Neuronal stem cell (in vitro differentiated cells): ENCODE results near the gene ATP9B.

Source experiments
- DNase-seq: peaks from one replicate; pipeline ENCODE4 v3.0.0-alpha.2; 2013; ENCODE audit warnings: low spot score
- H2AFZ ChIP-seq: one replicate; pipeline ENCODE4 v1.6.1; 2013; ENCODE audit warnings: mild to moderate bottlenecking, low read length, inconsistent platforms
- H2AK5ac ChIP-seq: 2 replicates; pipeline ENCODE4 v1.6.1; 2013; ENCODE audit warnings: low read depth, mild to moderate bottlenecking, inconsistent platforms, low read length, moderate library complexity, mixed read lengths
- H2BK120ac ChIP-seq: 2 replicates; pipeline ENCODE4 v1.6.1; 2013; ENCODE audit warnings: low read depth, mild to moderate bottlenecking, inconsistent platforms, low read length, moderate library complexity, mixed read lengths
- H2BK12ac ChIP-seq: one replicate; pipeline ENCODE4 v1.6.1; 2013; ENCODE audit warnings: low read length, inconsistent platforms
- H2BK15ac ChIP-seq: 2 replicates; pipeline ENCODE4 v1.6.1; 2013; ENCODE audit warnings: mild to moderate bottlenecking, low read length, inconsistent platforms, mixed read lengths
- H2BK5ac ChIP-seq: one replicate; pipeline ENCODE4 v1.6.1; 2013; ENCODE audit warnings: inconsistent platforms, mild to moderate bottlenecking, low read length, moderate library complexity
- H3K14ac ChIP-seq: one replicate; pipeline ENCODE4 v1.6.1; 2013; ENCODE audit warnings: low read length, inconsistent platforms
- H3K18ac ChIP-seq: 2 replicates; pipeline ENCODE4 v1.6.1; 2013; ENCODE audit warnings: low read length, inconsistent platforms
- H3K23ac ChIP-seq: 2 replicates; pipeline ENCODE4 v1.6.1; 2013; ENCODE audit warnings: low read depth, mild to moderate bottlenecking, mixed read lengths, low read length, inconsistent platforms; ENCODE audit not compliant: poor library complexity
- H3K27ac ChIP-seq: replicated peaks from 3 replicates; pipeline ENCODE4 v1.5.1; 2013; ENCODE audit warnings: low read length, inconsistent platforms
- H3K27me3 ChIP-seq, 3 experiments: 2 replicates each; pipeline ENCODE4 v1.6.1; 2013; ENCODE audit warnings: low read length in 3 of 3, mild to moderate bottlenecking in 2 of 3, inconsistent platforms in 1 of 3, low read depth in 1 of 3, mixed read lengths in 1 of 3, moderate library complexity in 1 of 3; ENCODE audit not compliant: control insufficient read depth in 3 of 3, insufficient read depth in 3 of 3
- H3K36me3 ChIP-seq, 2 donors: replicated peaks in 1 of 2; 2 replicates each; pipeline ENCODE4 v1.6.1; 2013; ENCODE audit warnings: low read length in 2 of 2; ENCODE audit not compliant: control insufficient read depth in 2 of 2, insufficient read depth in 2 of 2
- H3K4ac ChIP-seq: 2 replicates; pipeline ENCODE4 v1.6.1; 2013; ENCODE audit warnings: inconsistent platforms, mild to moderate bottlenecking, low read length, moderate library complexity
- H3K4me1 ChIP-seq, 2 donors: 1 replicate in 1 of 2; 2 replicates in 1 of 2; pipeline ENCODE4 v1.6.1; 2013; ENCODE audit warnings: low read length in 2 of 2, low read depth in 1 of 2; ENCODE audit not compliant: control insufficient read depth in 2 of 2, insufficient read depth in 1 of 2
- H3K4me2 ChIP-seq: one replicate; pipeline ENCODE4 v1.6.1; 2013; ENCODE audit warnings: mild to moderate bottlenecking, low read length, inconsistent platforms; ENCODE audit not compliant: insufficient read depth, poor library complexity, severe bottlenecking
- H3K4me3 ChIP-seq, 2 donors: 2 replicates each; pipeline ENCODE4 v1.5.1; 2013; ENCODE audit warnings: low read length in 2 of 2, mild to moderate bottlenecking in 2 of 2, inconsistent platforms in 1 of 2, moderate library complexity in 1 of 2
- H3K79me1 ChIP-seq: one replicate; pipeline ENCODE4 v1.6.1; 2013; ENCODE audit warnings: low read depth, mild to moderate bottlenecking, inconsistent platforms, low read length, moderate library complexity
- H3K9ac ChIP-seq: one replicate; pipeline ENCODE4 v1.6.1; 2013; ENCODE audit warnings: mild to moderate bottlenecking, low read depth, low read length, inconsistent platforms; ENCODE audit not compliant: poor library complexity
- H3K9me3 ChIP-seq, 2 donors: replicated peaks in 1 of 2; 2 replicates each; pipeline versions ENCODE3 to v1.6.1; 2013; ENCODE audit warnings: low read length in 2 of 2, mild to moderate bottlenecking in 2 of 2, inconsistent platforms in 1 of 2, low read depth in 1 of 2, mixed read lengths in 1 of 2, moderate library complexity in 1 of 2; ENCODE audit not compliant: control insufficient read depth in 2 of 2, insufficient read depth in 1 of 2
- H4K8ac ChIP-seq: one replicate; pipeline ENCODE4 v1.6.1; 2013; ENCODE audit warnings: low read depth, mild to moderate bottlenecking, inconsistent platforms, low read length, moderate library complexity
- H4K91ac ChIP-seq: one replicate; pipeline ENCODE4 v1.6.1; 2013; ENCODE audit warnings: low read length, low read depth, mild to moderate bottlenecking, inconsistent platforms; ENCODE audit not compliant: poor library complexity
- WGBS, 2 donors: extraction: QIAGEN DNeasy Blood & Tissue Kit; methylation state at CpG; one replicate each; pipeline ENCODE4 v1.1.7; 2013; ENCODE audit warnings: missing lambda C conversion rate in 2 of 2, mixed read lengths in 1 of 2; ENCODE audit not compliant: insufficient read length in 2 of 2, insufficient replicate concordance in 1 of 2; ENCODE audit errors: extremely low coverage in 2 of 2; 5-methylcytosine and 5-hydroxymethylcytosine counted together

The ATP9B gene

GRCh38 chr18:79227621-79228020, 158.4 kb downstream of the ATP9B start:
- Histone ChIP-seq H3K27ac (no peak overlapping the region), H3K9ac (no peak overlapping the region), H3K36me3 (no peaks in the 10 kb centered on the region), H3K4me2 (no peak overlapping the region), H3K14ac (no peak overlapping the region), H3K4me1 (no peaks in the 10 kb centered on the region), H3K23ac (no peak overlapping the region), H2BK120ac (no peak overlapping the region), H3K18ac (no peak overlapping the region), H4K91ac (no peak overlapping the region), H3K4me3 (no peak overlapping the region), H2AFZ (no peak overlapping the region), H2AK5ac (no peak overlapping the region), H2BK5ac (no peak overlapping the region), H3K27me3 (no peaks in the 10 kb centered on the region), H2BK12ac (no peak overlapping the region), H4K8ac (no peak overlapping the region), H2BK15ac (no peak overlapping the region), H3K79me1 (no peaks in the 10 kb centered on the region), H3K9me3 (no peaks in the 10 kb centered on the region), H3K4ac (no peak overlapping the region)
- WGBS, 2 donors = no CpG with 5 or more reads among the region's 3 CpGs
- DNase-seq = no peak

DNA sequence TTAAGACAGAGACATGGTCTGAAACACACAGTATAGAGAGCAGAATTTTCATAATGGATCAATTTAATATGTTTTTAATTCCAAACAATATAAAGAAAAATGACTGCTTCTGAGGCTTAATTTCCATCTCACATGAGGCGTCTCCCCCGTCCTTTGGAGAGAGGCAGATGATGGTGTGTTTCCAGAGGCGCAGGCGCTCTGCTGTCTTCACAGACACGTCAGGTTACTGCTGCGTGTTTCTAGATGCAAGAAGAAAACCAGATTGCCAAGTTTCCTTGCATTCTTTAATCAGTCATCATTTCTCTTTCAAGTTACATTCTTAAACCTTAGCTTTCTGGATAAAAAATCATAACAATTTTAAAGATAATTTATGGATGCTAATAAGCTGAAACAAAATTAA, 160.2 kb downstream of the ATP9B start:
- Histone ChIP-seq H3K23ac (no peak overlapping the region), H3K4me3 (no peak overlapping the region), H3K36me3 (no peaks in the 10 kb centered on the region), H2AK5ac (no peak overlapping the region), H2BK15ac (no peak overlapping the region), H2AFZ (no peak overlapping the region), H3K18ac (no peak overlapping the region), H4K91ac (no peak overlapping the region), H3K79me1 (peaks cover under 1% of the 10 kb centered on the region), H3K14ac (no peak overlapping the region), H2BK120ac (no peak overlapping the region), H2BK12ac (no peak overlapping the region), H3K27ac (no peak overlapping the region), H4K8ac (no peak overlapping the region), H3K4ac (no peak overlapping the region), H3K4me2 (no peak overlapping the region), H3K4me1 (no peaks in the 10 kb centered on the region), H3K9ac (no peak overlapping the region), H3K9me3 (no peaks in the 10 kb centered on the region), H2BK5ac (no peak overlapping the region), H3K27me3 (no peaks in the 10 kb centered on the region)
- whole genome bisulfite sequencing, 2 donors = no CpG with 5 or more reads among the region's 6 CpGs
- no peak for DNase-seq

DNA sequence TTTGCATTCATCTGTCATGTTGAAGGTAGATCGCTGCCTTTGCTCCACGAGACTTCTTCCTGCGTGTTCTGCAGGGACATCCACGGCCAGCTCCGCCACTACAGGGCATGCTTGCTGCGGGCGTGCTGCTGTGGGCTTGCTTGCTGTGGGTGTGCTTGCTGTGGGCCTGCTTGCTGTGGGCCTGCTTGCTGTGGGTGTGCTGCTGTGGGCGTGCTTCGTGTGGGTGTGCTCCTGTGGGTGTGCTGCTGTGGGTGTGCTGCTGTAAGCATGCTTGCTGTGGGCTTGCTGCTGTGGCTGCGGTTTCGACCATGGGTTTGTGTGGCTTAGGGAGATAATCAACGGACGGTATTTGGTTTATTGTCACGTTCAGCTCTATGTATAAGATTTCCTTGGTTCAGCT, 165.2 kb downstream of the ATP9B start:
- no CpG with 5 or more reads among the region's 14 CpGs for WGBS, 2 donors
- Histone ChIP-seq H2BK5ac (no peak overlapping the region), H3K27me3 (no peaks in the 10 kb centered on the region), H3K4me1 (no peaks in the 10 kb centered on the region), H3K18ac (peak overlapping the region; percentile 89), H3K14ac (peak overlapping the region; percentile 56), H3K4me2 (no peak overlapping the region), H3K27ac (no peak overlapping the region), H3K23ac (peak overlapping the region; percentile 95), H3K4me3 (no peak overlapping the region), H4K8ac (no peak overlapping the region), H3K4ac (no peak overlapping the region), H2BK15ac (no peak overlapping the region), H4K91ac (no peak overlapping the region), H3K36me3 (no peaks in the 10 kb centered on the region), H2BK120ac (no peak overlapping the region), H2AFZ (no peak overlapping the region), H3K9me3 (peaks cover 0 to 2% of the 10 kb centered on the region in 2 donors), H2AK5ac (no peak overlapping the region), H3K79me1 (peaks cover 2% of the 10 kb centered on the region), H2BK12ac (no peak overlapping the region), H3K9ac (peak overlapping the region; percentile 78)
- no peak for DNase-seq

DNA sequence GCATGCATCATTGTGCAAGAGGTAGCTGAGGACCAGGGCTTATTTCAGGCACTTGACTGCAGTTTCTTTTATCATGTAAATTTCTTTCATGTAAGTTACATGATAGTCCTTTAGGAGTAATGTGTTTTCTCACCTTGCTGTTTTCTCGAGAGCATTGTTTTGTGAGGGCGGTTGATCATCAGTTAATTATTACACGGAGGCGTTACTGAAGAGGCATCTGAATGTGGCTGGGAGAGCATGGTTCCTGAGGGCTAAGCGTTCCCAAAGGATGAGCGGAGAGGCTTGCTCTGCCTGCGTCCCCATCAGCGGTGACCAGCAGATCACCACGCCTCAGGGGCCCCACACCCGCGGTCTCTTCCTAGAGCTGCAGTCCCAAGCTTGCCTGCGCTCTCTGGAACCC, 170.4 kb downstream of the ATP9B start:
- H4K91ac ChIP-seq = no peak overlapping the region
- no peak overlapping the region for H2AK5ac ChIP-seq
- H3K4me2 ChIP-seq = no peak overlapping the region
- peaks cover 0 to 2% of the 10 kb centered on the region in 2 donors for H3K9me3 ChIP-seq
- no peak overlapping the region for H4K8ac ChIP-seq
- peaks cover 0 to 2% of the 10 kb centered on the region in 2 donors for H3K4me1 ChIP-seq
- no peak overlapping the region for H2BK12ac ChIP-seq
- H3K23ac ChIP-seq = no peak overlapping the region
- no peak overlapping the region for H2BK5ac ChIP-seq
- no peak overlapping the region for H3K4ac ChIP-seq
- H2BK120ac ChIP-seq = no peak overlapping the region
- no peak overlapping the region for H3K4me3 ChIP-seq
- H3K14ac ChIP-seq = no peak overlapping the region
- WGBS, 2 donors = no CpG with 5 or more reads among the region's 12 CpGs
- H3K36me3 ChIP-seq = no peaks in the 10 kb centered on the region
- H2BK15ac ChIP-seq = no peak overlapping the region
- H3K18ac ChIP-seq = no peak overlapping the region
- no peak overlapping the region for H3K27ac ChIP-seq
- H2AFZ ChIP-seq = no peak overlapping the region
- H3K79me1 ChIP-seq = no peaks in the 10 kb centered on the region
- no peak overlapping the region for H3K9ac ChIP-seq
- no peak for DNase-seq
- no peaks in the 10 kb centered on the region for H3K27me3 ChIP-seq
